Epithelial cell of prostate (primary cell): ENCODE measurements around the gene MOSPD2.
A peak's percentile ranks its signal among the peaks of the same experiment; 100 is the strongest.

ENCODE experiments used
- DNase-seq: peaks from one replicate; pipeline ENCODE4 v3.0.0-alpha.2; 2011; ENCODE audit warnings: low read depth, low spot score
- H3K27ac ChIP-seq: fragments of 450-650 bp; 2 replicates; pipeline ENCODE4 v1.5.1; 2017; ENCODE audit warnings: mild to moderate bottlenecking

Gene MOSPD2

GRCh38 chrX:14872851-14873675 lies at the start of gene MOSPD2, which contains the start of gene FANCB:
MOSPD2 (plus strand) TSS chrX:14873421; CDS start chrX:14873529, 108 bp downstream.
FANCB (minus strand) TSS chrX:14873069; CDS start chrX:14865510, 7,559 bp downstream.
- DNase-seq = peak; percentile 65
- H3K27ac ChIP-seq = peak within 1 kb of the TSS; percentile 50

DNA sequence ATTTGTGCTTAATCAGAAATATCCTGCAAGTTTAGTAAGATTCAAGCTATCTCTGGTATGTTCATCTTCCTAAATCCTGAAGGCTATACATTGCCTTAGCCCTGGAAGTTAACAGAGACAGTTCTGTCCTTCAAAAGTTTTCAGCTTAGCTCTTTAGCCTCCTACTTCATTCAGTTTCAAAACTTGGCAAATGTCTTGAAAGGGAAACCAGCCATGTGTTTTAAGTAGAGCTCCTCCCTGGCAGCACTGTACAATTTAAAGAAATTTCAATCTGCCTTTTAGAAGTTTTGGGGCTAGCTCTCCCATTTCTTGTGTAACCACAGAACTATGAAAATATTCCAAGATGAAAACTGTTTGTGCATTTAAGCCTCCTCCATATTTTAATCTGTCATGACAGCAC lies 47.4 kb upstream of the MOSPD2 start:
- no peak for DNase-seq
- no peak overlapping the region for H3K27ac ChIP-seq

- no peak for DNase-seq
- H3K27ac ChIP-seq = no peak overlapping the region
Observed at GRCh38 chrX:14826319-14826718, 46.9 kb upstream of the MOSPD2 start.

- H3K27ac ChIP-seq = no peak overlapping the region
- DNase-seq = no peak
Observed at GRCh38 chrX:14829643-14830042, 43.6 kb upstream of the MOSPD2 start.

GRCh38 chrX:14832151-14832550 lies 41.1 kb upstream of the MOSPD2 start:
- H3K27ac ChIP-seq = no peak overlapping the region

GRCh38 chrX:14832586-14832985 lies 40.6 kb upstream of the MOSPD2 start:
- no peak overlapping the region for H3K27ac ChIP-seq
- DNase-seq = no peak

More at GRCh38 chrX:14832151-14832550, 41.1 kb upstream of the MOSPD2 start:
- no peak for DNase-seq

DNA sequence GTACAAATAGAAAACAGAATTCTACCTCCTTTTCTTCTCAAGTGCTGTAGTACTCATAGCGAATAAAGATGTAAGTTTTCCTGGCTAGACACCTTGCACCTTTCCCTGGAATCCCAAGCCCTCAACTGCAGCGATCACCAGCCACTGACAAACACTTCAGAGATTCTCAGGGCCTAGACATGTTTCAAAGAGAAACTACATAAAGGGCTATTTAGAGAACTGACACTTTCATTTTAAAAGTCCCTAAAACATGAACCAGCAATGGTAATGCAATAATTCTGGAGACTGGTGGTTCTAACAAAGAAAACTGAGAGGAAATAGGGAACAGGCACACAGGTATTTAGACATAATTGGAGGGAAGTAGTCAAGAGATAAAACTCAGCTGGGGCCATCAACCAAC lies 36.1 kb upstream of the MOSPD2 start:
- DNase-seq = no peak
- H3K27ac ChIP-seq = no peak overlapping the region

GRCh38 chrX:14843666-14844065 lies 29.6 kb upstream of the MOSPD2 start:
- DNase-seq = no peak
- no peak overlapping the region for H3K27ac ChIP-seq

GRCh38 chrX:14851526-14851925 lies 21.7 kb upstream of the MOSPD2 start:
- no peak for DNase-seq
- H3K27ac ChIP-seq = no peak overlapping the region

DNA sequence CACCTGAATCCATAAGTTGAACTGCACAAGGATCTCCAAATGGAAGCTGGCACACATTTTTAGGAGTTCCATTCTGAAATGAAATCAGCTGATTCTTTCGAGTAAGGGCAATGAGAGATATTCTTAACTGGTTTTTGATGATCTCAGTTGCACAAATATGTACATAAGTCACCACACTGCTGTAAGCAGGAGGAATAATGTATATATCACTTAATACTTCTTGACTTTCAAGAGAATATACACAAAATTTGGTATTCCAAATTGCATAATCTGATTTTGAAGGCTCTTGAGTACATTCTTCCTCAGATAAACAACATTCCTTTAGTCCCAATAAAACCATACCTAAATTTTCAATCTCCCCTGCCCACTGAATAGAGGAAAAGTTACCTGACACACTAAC lies 8.6 kb upstream of the MOSPD2 start:
- H3K27ac ChIP-seq = peak overlapping the region; percentile 47
- DNase-seq = no peak

GRCh38 chrX:14865201-14865600 lies 8.0 kb upstream of the MOSPD2 start:
- no peak for DNase-seq
- H3K27ac ChIP-seq = peak overlapping the region; percentile 47

DNA sequence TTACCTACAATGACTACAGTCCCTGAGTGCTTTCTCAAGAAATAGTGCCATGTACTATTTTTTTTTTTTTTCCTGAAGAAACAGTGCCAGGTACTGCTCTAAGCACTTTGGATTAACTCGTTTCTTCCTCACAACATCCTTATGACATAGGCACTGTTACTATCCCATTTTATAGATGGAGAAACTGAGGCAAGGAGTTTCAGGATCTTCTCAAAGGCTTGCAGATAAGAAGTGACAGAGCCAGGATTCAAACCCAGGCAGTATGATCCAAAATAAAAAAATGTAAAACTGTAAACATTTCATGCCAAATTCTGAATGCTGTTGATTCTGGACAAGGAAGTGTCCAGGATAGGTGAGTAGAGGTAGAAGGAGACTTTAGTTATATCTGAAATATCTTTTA lies 1.5 kb upstream of the MOSPD2 start:
- no peak for DNase-seq

GRCh38 chrX:14872355-14872754 lies 866 bp upstream of the MOSPD2 start:
- DNase-seq = no peak
- H3K27ac ChIP-seq = no peak overlapping the region

More for the DNA sequence above, 1.5 kb upstream of the MOSPD2 start:
- H3K27ac ChIP-seq = no peak overlapping the region

GRCh38 chrX:14873676-14874049 lies 442 bp downstream of the MOSPD2 start:
- no peak for DNase-seq
- peak overlapping the region; percentile 50 for H3K27ac ChIP-seq

- no peak for DNase-seq
- H3K27ac ChIP-seq = no peak overlapping the region
Observed at GRCh38 chrX:14875624-14876023, 2.4 kb downstream of the MOSPD2 start.

- H3K27ac ChIP-seq = no peak overlapping the region
- no peak for DNase-seq
Observed at GRCh38 chrX:14883826-14884225, 10.6 kb downstream of the MOSPD2 start.

DNA sequence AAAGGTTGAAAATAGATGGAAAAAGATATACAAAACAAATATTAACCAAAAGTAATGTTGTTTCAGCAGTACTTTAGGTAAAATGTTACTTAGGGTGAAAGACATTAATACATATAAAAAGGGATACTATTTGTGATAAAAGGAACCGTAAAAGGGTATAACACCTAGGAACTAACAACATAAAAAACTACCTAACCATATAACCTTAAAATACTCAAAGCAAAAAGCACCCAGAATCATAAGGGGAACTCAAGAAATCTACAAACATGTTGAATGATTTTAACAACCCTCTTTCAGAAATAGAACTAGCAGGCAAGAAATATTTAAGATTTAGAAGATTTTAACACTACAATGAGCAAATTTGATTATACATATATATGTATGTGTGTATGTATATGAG lies 11.5 kb downstream of the MOSPD2 start:
- H3K27ac ChIP-seq = no peak overlapping the region
- no peak for DNase-seq

DNA sequence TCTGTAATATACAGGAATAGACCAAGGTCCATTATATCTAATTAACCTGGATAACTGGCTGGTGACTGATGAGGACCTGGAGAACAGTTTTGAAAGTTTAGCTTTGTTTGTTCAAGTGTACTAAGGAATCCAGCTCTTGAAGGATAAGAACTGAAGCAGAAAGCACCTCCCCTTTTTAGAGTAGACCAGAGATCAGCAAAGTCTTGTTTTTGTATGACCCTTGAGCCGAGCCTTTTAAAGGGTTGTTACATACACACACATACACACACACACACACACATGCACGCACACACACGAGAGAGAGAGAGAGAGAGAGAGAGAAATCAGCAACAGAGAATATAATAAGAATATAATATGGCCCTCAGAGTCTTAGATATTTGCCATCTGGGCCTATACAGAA lies 13.0 kb downstream of the MOSPD2 start:
- DNase-seq = no peak
- H3K27ac ChIP-seq = no peak overlapping the region

- no peak overlapping the region for H3K27ac ChIP-seq
- no peak for DNase-seq
Observed at GRCh38 chrX:14896273-14896672, 23.1 kb downstream of the MOSPD2 start.

DNA sequence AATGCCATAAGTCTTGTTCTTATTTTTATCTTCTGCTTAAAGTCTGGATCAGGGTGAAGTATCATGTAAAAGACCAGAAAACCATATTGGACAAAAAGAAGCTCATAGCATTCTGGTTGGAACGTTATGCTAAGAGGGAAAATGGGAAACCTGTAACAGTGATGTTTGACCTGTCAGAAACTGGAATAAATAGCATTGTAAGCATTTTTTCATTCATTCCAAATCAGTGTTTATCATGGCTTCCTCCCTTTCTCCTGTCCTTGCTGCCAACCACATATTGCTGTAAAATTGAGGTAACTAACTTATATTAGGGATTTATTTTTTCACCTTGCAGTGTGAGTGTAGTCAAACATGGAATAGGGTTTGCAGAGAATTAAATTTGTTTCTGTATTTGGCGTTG lies 23.8 kb downstream of the MOSPD2 start:
- H3K27ac ChIP-seq = no peak overlapping the region
- no peak for DNase-seq

GRCh38 chrX:14899607-14900006 lies 26.4 kb downstream of the MOSPD2 start:
- no peak overlapping the region for H3K27ac ChIP-seq
- DNase-seq = no peak

DNA sequence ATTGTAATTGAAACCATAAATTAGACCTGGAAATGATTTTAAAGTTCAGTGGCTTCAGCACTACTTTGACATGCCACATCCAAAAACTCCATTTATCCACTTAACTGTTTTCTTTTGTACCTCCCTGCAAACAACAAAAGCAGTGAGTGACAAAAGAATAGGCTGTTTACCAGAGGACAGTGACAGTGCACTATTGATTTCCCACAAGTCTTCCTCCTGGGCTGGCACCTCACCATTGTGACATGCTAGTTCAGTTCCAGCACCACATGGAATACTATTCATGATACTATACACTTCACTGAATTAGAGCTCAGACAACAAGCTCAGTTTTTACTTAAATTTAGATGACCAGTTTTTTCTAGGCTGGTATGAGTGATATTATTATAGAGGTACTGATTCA lies 29.3 kb downstream of the MOSPD2 start:
- DNase-seq = no peak

More for the DNA sequence above, 29.3 kb downstream of the MOSPD2 start:
- H3K27ac ChIP-seq = no peak overlapping the region
